HG03571 (cell line): Measurements from ENCODE around the gene PIGL.
"Not testable (repeated sequence)": the region's sequence is repeated elsewhere in the genome, so short reads cannot be mapped to it uniquely, and the experiment has no call there.

ENCODE experiments used
- ATAC-seq: cut with Tn5 transposase; IDR thresholded peaks from one replicate; pipeline ENCODE4 v1.9.1; 2021; ENCODE audit not compliant: unreplicated experiment

Gene PIGL

DNA sequence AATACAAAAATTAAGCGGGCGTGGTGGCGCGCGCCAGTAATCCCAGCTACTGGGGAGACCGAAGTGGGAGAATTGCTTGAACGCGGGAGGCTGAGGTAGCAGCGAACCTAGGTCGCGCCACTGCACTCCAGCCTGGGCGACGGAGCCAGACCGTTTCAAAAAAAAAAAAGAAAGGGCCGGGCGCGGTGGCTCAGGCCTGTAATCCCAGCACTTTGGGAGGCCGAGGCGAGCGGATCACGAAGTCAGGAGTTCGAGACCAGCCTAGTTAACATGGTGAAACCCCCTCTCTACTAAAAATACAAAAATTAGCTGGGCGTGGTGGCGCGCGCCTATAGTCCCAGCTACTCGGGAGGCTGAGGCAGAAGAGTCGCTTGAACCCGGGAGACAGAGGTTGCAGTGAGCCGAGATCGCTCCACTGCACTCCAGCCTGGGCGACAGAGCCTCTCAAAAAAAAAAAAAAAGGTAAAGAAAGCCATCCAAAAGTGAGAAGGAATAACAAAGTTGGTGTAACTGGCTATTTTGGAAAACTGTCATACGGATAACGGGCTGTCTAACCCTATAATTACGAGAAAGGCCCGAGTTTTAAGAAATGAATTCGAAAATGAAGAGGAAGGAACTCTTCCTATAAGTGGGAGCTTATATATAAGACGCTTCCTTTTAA, 539 bp upstream of the PIGL start:
- not testable (repeated sequence) for ATAC-seq

DNA sequence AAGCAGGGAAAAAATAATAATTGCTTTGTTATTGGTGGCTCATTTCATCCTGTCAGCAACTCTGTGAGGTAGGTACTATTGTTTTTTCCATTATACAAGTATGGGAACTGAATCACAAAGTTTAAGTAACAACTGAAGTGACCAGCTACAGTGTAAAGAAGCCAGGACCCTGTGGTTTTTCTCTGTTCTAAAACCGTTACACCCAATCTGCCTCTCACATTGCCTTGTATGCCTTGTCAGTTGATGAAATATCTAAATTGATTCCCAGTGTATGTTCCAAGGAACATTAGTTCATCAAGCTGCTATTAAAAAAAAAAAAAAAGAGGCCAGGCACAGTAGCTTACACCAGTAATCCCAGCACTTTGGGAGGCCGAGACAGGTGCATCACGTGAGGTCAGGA, 5.4 kb downstream of the PIGL start:
- no peak for ATAC-seq

DNA sequence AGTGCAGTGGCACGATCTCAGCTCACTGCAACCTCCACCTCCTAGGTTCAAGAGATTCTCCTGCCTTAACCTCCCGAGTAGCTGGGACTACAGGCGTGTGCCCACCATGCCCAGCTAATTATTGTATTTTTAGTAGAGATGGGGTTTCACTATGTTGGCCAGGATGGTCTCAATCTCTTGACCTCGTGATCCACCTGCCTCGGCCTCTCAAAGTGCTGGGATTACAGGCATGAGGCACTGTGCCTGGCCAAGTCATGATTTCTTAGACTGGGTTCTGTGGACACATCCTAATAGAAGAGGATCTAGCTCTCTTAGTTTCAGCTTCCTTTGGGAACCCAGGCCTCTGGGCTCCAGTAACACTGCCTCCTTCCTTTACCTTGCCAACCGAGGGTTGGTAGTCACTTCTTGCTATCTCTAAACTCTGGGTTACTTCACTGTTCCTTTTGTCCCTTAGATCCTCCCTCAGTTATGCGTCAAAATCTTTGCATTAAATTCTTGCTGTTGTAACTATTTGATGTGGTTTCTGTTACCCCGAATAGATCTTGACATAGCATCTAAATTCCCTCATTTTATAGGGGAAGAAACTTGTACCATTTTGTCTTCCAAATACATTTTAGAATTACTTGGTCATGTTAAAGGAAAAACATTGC, 13.0 kb downstream of the PIGL start:
- ATAC-seq, result not testable (repeated sequence)

DNA sequence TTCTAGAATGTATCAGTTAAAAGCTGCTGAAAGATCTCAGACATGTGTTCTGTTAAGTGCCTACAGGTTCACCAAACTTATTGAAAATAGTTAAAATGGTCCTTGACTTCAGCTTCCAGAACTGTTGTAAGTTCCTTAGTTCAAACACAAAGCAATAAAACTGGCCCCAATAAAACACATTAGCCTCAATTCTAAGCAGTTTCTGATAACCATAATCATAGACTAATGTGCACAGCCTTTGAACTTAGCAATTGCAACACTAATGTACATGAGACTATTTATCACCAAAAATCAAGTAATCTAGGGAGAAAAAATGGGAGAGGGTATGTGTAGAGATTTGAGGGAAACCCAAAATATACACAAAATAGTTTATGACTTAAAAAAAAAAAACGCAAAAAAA, 15.4 kb downstream of the PIGL start:
- no peak for ATAC-seq

DNA sequence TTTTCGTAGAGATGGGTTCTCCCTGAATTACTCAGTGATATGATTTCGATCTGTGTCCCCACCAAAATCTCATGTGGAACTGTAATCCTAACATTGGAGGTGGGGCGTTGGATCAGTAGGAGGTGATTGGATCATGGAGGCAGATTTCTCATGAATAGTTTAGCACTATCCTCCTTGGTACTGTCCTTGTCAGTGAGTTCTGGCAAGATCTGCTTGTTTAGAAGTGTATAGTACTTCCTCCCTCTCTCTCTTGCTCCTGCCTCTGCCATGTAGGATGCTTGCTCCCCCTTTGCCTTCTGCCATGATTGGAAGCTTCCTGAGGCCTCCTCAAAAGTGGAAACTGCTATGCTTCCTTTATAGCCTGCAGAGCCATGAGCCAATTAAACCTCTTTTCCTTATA, 22.9 kb downstream of the PIGL start:
- ATAC-seq, result no peak

DNA sequence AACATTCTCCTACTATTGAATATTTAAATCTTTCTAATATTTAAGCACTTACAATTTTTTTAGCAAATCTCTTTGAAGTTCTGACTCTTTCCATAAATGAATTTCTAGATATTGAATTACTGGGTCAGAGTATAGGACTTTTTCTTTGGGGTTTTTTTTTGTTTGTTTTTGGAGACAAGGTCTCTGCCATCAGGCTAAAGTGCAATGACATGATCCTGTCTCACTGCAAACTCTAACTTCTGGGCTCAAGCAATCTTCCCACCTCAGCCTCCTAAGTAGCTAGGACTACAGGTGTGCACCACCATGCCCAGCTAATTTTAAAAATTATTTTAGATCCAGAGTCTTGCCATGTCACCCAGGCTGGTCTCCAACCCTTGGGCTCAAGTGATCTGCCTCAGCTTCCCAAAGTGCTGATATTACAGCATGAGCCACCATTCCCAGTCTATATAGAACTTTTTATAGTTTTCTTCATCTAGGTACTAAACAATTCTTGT, 24.9 kb downstream of the PIGL start:
- ATAC-seq, result no peak

DNA sequence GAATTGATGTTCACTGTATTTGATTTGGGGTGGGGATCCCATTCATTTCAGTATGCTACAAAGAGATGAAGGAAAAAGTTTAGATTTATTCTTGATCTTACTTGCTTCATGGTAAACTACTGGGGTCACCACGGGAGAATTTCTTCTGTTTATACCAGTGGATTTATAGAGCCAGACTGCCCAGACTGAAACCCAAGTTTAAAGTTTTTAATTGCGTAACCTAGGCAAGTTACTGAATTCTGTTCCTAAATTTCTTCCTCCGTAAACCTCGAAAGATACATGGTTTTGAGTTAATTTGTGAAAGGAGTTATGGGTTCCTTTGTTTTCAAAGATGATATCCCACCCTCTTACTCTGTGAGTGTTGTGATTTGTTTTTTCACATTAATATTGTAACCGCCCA, 26.4 kb downstream of the PIGL start:
- no peak for ATAC-seq

DNA sequence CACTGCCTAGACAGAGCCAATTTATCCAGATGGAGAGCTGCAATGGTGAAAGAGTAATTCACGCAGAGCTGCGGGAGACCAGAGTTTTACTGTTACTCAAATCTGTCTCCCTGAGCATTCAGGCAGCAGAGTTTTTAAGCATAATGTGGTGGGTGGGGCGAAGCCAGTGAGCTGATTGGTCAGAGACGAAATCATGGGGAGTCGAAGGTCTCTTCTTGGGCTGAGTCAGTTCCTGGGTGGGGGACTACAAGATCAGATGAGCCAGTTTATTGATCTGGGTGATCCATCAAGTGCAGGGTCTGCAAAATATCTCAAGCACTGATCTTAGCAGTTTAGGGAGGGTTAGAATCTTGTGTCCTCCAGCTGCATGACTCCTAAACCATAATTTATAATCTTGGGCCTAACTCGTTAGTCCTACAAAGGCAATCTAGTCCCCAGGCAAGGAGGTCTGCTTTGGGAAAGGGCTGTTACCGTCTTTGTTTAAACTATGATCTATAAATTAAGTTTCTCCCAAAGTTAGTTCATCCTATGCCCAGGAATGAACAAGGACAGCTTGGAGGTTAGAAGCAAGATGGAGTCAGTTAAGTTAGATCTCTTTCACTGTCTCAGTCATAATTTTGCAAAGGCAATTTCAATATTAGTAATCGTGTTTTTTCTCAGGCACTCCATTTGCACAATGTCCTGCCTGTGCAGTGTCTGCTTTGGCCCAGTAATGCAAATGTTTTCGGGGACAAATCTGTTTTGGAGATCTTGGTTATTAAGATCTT, 27.0 kb downstream of the PIGL start:
- ATAC-seq, result no peak

DNA sequence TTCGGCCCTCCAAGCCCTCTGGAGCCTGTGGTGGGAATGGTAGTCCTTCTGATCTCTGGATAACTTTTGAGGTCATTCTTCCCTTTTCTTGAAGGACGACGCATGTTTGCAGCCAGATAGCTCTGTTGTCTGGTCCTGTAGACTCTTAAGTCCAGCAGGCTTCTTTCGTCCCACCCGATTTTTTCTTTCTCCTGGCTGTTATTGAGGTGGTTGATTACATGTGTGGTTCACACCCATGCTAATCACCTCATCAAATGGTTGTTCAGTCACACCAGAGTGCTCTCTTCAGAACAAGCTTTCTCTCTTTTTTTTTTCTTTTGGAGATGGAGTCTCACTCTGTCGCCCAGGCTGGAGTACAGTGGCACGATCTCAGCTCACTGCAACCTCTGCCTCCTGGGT, 30.6 kb downstream of the PIGL start:
- ATAC-seq, result no peak

DNA sequence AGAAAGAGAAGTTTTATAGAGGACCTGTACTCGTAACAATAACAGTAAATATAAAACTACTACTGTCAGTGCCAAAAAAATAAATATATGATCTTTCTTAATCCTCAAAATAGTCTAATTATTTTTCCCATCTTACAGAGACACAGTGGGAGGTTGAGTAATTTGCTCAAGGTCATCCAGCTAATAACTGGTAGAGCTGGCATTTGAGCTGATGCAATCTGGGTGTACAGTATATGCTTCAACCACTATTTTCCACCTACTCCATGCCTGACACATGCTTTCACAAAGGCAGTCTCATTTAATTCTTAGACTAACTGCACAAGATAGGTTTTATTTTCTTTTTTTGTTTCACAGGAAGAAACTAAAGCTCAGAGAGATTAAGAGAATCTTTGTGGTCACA, 33.6 kb downstream of the PIGL start:
- ATAC-seq, result no peak

DNA sequence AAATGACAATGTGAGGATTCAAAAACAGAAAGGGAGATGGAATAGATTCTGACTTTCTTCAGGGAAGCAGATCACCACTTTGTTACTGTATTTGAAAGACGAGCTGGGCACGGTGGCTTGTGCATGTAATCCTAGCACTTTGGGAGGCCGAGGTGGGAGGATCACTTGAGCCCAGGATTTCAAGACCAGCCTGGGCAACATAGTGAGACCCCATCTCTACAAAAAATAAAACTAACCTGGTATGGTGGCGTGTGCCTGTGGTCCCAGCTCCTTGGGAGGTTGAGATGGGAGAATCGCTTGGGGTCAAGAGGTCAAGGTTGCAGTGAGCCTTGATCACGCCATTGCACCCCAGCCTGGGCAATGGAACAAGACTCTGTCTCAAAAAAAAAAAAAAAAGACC, 34.0 kb downstream of the PIGL start:
- no peak for ATAC-seq

DNA sequence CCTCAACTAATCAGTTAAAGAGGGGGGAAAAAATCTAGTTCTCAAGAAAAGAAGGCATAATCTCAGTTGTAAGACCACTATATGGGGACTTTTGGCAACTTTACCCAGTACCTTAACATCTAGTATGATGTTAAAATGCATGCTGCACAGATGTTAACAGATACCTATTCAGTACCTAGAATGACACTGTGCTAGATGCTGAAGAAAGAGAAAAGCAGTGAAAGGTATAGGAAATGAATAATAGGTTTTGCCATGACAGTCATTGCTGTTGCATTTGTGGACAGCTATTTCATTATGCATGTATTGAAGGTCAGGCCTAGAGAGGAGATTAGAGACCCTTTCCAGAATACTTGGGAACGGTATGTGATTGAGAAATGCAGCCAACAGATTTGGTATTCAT, 34.5 kb downstream of the PIGL start:
- ATAC-seq, result no peak

DNA sequence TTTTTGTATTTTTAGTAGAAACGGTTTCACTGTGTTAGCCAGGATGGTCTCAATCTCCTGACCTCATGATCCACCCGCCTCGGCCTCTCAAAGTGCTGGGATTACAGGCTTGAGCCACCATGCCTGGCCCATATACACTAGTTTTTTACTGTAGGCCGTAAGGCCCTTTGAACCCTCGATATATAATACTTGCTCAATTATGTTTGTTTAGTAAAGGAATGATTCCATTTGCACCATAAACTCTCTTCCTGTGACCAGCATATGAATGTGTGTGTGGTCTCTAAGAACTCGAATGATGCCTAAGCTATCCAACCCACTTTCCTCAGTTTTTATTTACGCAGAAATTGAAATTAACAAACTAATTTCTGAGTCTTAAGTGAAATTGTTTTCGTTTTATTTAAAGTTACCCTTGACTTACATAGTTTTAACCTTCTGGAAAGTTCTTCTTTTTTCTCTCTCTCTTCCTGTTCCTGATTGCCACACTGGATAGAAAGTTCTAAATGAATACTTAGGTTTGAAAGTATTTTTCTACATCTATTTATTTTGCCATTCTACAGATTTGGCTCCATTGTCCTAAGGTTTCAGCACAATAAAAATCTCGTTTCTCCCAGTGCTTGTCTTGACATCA, 37.9 kb downstream of the PIGL start:
- no peak for ATAC-seq

DNA sequence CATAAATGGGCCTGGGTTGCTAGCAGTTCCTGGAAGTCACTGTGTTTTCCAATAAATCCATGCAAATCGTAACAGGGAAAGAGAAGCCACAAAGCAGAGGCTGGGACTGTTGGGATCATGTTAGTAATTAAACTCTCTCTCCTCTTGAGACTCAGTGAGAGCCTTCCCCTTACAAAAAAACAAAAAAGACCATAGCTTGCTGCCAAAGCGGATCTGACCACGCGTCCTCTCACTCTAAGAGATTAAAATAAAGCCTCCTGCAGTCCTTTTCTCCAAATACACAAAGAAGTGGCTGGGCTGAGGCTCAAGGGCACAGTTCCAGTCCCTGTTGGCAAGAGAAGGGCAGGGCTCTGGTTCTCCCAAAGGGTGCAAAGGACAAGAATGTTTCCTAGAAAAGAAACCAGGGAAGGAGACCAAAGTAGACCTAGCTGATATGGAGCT, 38.5 kb downstream of the PIGL start:
- ATAC-seq, result no peak

DNA sequence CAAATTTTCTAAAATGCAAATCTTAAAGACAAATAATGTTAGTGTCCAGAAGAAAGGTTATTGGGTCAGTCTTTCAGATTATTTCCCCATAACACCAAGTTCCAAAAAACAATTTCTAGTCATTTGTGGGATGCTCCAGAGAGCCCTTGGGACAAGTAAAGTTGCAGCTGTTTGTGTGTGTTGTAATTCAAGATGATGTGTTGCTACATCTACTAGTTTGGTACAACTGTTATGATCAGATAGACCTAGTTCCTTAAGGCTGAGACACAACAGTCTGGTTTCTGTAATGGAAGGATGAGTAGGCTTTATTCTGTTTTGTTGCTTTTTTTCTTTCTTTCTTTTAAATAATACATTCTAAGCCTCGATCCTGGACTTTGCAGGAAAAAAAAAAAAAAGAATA, 41.9 kb downstream of the PIGL start:
- no peak for ATAC-seq

DNA sequence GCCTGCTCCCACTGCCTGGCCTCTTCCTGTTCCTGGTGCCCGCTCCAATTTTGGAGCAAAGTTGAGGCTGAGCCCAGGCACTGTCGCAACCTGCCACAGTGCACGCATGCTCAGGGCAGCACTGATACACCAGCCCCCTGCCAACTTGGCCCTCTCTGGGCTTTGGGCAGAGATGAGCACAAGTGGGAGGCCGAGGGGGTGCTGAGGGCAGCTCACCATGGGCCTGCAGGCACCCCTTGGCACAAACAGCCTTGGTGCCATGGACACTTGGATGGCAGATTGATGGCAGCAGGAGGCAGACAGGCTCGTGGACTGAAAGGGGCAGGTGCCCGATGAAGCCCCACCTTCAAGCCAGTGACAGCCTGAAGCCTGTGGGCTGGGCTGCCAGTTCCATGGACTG, 42.9 kb downstream of the PIGL start:
- no peak for ATAC-seq

DNA sequence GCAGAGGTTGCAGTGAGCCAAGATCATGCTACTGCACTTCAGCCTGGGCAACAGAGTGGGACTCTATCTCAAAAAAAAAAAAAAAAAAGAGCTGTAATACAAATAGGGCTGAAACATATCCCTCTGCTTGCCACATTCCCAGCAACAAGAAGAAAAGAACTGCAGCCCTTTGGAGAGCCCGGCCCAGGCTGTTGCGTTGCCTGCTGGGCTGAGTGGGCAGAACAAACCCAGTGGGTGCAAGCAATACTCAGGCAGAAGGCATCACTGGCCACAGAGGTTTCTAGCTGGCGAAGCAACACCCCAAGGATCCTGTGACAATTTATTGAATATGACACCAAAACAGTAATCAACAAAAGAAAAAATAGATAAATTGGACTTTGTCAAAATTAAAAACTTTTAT, 44.0 kb downstream of the PIGL start:
- no peak for ATAC-seq

DNA sequence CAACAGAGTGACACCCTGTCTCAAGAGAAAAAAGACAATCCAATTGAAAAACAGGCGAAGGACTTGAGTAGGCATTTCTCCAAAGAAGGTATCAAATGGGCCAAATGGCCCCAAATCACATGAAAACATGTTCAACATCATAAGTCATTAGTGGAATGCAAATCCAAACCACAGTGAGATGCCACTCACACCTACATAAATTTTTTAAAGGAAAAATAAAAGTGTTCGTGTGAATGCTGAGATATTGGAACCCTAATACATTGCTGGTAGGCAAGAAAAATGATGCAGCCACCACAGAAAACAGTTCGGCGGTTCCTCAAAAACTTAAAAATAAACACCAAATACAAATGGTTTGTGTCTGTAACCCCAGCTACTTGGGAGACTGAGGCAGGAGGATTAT, 45.2 kb downstream of the PIGL start:
- no peak for ATAC-seq

DNA sequence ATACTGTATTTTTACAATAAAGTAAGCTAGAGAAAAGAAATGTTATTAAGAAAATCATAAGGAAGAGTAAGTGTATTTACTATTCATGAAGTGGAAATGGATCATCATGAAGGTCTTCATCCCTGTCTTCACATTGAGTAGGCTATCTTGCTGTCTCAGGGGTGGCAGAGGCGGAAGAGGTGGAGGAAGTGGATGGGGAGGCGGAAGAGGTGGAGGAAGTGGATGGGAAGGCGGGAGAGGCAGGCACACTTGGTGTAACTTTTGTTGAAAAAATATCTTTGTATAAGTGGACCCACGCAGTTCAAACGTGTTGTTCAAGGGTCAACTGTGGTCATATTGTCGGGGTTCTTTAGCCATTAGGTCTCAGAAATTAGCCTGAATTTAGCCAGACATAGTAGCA, 50.2 kb downstream of the PIGL start:
- ATAC-seq, result no peak

DNA sequence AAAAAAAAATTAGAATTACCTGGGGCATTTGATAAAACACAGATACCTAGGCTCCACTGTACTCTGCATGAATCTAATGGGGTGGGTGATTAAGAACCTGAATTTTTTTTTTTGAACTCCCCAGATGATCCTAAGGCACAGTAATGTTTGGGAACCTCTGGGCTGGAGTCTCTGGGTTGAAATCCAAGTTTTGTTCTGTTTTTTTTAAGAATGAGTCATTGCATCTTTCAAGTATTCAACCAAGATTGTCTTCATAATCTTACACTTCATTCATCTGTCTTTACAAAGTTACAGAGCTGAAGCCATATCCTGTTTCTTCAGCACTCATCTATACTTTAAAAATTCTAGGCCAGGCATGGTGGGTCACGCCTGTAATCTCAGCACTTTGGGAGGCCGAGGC, 52.6 kb downstream of the PIGL start:
- ATAC-seq, result no peak

DNA sequence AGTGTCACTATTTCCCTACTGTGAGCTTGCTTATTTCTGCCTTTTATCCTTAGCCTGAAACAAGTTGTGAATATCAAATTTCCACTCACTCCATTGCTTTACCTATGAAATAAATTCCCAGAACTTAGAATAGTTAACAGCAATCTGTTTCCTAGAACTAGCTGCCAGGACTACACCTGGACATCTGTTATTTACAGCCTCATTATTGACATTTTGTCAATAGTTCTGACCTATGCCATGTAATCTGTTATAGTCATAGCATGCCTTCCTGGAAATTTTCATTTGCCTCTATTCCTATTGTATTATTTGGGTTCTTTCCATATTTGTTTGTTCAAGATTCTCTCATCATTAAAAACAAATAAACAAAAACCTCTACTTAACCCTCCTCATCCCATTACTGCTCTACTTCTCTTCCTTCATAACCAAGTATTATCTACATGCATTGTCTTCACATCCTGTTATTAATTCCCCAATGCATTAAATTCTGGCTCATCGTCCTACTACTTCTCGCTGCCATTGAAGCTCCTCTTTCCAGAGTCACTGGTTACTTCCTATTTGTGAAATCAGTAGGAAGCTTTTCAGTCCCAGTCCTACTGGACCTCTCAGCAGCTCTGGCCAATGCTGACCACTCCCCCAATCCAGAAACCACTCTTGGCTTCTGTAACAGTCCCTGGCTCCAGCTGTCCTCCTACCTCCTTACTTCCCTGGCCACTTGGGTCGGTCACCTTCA, 55.3 kb downstream of the PIGL start:
- no peak for ATAC-seq
